Measurements from ENCODE around the gene CDC42BPG. TPM values are rescaled to one million over a fixed set of nuclear protein-coding genes. Genes with fewer than 3 reads are reported as not detected.
A peak's percentile ranks its signal among the peaks of the same experiment; 100 is the strongest.

CDC42BPG gene, protein sequence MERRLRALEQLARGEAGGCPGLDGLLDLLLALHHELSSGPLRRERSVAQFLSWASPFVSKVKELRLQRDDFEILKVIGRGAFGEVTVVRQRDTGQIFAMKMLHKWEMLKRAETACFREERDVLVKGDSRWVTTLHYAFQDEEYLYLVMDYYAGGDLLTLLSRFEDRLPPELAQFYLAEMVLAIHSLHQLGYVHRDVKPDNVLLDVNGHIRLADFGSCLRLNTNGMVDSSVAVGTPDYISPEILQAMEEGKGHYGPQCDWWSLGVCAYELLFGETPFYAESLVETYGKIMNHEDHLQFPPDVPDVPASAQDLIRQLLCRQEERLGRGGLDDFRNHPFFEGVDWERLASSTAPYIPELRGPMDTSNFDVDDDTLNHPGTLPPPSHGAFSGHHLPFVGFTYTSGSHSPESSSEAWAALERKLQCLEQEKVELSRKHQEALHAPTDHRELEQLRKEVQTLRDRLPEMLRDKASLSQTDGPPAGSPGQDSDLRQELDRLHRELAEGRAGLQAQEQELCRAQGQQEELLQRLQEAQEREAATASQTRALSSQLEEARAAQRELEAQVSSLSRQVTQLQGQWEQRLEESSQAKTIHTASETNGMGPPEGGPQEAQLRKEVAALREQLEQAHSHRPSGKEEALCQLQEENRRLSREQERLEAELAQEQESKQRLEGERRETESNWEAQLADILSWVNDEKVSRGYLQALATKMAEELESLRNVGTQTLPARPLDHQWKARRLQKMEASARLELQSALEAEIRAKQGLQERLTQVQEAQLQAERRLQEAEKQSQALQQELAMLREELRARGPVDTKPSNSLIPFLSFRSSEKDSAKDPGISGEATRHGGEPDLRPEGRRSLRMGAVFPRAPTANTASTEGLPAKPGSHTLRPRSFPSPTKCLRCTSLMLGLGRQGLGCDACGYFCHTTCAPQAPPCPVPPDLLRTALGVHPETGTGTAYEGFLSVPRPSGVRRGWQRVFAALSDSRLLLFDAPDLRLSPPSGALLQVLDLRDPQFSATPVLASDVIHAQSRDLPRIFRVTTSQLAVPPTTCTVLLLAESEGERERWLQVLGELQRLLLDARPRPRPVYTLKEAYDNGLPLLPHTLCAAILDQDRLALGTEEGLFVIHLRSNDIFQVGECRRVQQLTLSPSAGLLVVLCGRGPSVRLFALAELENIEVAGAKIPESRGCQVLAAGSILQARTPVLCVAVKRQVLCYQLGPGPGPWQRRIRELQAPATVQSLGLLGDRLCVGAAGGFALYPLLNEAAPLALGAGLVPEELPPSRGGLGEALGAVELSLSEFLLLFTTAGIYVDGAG (N-terminal part only)
- 10 to 100 TPM; 17.5 to 30.7 TPM for polyA plus RNA-seq

DNA sequence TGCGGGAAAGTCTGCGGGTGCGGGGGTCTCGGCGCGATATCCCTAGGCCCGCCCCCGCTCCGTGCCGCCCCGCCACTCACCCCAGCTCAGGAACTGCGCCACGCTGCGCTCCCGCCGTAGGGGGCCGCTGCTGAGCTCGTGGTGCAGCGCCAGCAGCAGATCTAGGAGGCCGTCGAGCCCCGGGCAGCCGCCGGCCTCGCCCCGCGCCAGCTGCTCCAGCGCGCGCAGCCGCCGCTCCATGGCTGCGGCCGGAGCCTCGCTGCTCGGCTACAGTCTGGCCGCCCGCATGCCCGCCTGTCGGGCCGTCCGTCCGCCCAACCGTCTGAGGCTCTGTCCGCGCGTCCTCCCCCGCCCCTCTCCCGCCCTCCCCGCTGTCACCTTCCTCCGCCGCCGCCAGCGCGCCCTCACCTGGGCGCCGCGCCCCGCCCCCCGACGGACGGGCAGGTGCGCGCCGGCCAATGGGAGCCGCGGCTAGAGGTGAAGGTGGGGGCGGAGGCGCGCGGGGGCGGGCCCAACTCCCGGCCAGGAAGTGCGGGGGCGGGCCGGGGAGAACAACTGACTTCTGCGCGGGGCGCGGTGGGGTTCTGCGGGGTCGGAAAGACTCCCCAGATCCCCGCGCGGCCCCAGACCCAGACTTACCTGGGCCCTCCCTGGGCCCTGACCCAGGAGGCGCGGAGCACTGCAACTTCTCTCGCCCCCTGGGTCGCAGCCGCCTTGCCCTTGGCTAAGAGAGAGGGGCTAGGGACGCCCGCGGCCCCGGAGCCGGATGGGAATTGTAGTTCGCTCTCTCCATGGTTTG is at the start of gene CDC42BPG:
TSS of gene CDC42BPG (minus strand) at position 324 of the 799 bp plus-strand sequence. CDS start at position 240, 84 bp downstream.
- Histone ChIP-seq H3K4me1 (ENCODE audit: control insufficient read depth in 2 of 2, insufficient read depth in 2 of 2, low read length in 1 of 2) (peaks cover 0 to 22% of the 10 kb centered on the region in 2 donors), H3K9me3 (ENCODE audit: control insufficient read depth in 2 of 2, insufficient read depth in 1 of 2, low read depth in 1 of 2, low read length in 1 of 2) (no peaks in the 10 kb centered on the region), H3K4me3 (ENCODE audit: low read depth in 1 of 2, low read length in 2 of 2) (peak within 1 kb of the TSS; percentile 54 to 67), H3K27me3 (ENCODE audit: control insufficient read depth in 1 of 2, insufficient read depth in 2 of 2, low read length in 2 of 2) (no peaks in the 10 kb centered on the region), H3K36me3 (ENCODE audit: control insufficient read depth in 2 of 2, insufficient read depth in 2 of 2, low read length in 1 of 2) (peaks cover 0 to 8% of the 10 kb centered on the region in 2 donors), H3K27ac (ENCODE audit: low read depth in 2 of 2, low read length in 1 of 2) (peak within 1 kb of the TSS; percentile 94 to 96)
- 1% methylated on average over 65 to 96 of the region's 96 CpGs for WGBS, 2 donors

DNA sequence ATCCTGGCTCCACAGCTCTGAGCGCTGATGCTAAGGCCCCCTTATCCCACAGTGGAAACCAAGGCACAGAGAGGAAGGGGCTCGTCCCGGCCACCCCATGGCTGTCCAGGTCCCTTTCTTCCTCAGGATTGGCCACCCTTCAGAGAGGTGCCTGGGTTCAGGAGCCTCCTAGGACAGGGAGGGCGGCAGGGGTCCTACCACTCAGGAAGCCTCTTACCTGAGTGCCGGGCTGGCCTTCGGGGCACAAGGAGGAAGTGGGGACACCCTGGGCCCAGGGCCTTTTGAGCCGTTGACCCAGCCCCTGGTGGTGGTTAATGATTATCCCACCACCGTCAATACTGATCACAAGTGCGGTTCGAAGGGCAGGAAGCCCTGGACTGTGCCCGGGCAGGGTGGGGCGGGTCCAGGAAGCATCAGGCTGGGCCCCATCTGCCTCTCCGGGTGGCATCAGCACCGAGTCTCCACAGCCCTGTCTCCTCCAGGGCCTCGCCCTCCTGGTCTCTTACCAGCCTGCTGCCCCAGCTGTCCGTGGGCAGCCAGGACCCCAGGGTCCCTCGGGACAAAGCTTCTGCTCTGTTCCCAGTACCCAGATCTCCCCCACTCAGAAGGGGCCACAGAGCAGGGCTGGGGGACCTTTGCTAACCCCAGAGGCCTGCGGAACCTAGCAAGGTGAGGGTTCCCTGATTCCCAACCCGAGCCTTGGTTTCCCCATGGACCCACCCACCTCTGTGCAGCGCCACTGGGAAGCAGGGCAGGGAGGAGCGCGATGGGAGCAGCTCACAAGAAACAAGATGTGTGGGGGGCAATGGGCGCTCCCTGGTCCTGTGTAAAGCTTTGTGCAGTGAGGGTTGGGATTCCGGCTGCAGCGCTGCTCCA is 49.0 kb upstream of the CDC42BPG start:
- H3K9me3 ChIP-seq (ENCODE audit: control insufficient read depth in 2 of 2, insufficient read depth in 1 of 2, low read depth in 1 of 2, low read length in 1 of 2), result no peaks in the 10 kb centered on the region
- peaks cover 2 to 37% of the 10 kb centered on the region in 2 donors for H3K36me3 ChIP-seq (ENCODE audit: control insufficient read depth in 2 of 2, insufficient read depth in 2 of 2, low read length in 1 of 2)
- WGBS, 2 donors, result 67 to 73% methylated on average over 25 of the region's 25 CpGs
- H3K27ac ChIP-seq (ENCODE audit: low read depth in 2 of 2, low read length in 1 of 2), result no peak overlapping the region
- H3K4me3 ChIP-seq (ENCODE audit: low read depth in 1 of 2, low read length in 2 of 2), result no peak overlapping the region
- peaks cover 0 to 2% of the 10 kb centered on the region in 2 donors for H3K4me1 ChIP-seq (ENCODE audit: control insufficient read depth in 2 of 2, insufficient read depth in 2 of 2, low read length in 1 of 2)
- H3K27me3 ChIP-seq (ENCODE audit: control insufficient read depth in 1 of 2, insufficient read depth in 2 of 2, low read length in 2 of 2), result no peaks in the 10 kb centered on the region

DNA sequence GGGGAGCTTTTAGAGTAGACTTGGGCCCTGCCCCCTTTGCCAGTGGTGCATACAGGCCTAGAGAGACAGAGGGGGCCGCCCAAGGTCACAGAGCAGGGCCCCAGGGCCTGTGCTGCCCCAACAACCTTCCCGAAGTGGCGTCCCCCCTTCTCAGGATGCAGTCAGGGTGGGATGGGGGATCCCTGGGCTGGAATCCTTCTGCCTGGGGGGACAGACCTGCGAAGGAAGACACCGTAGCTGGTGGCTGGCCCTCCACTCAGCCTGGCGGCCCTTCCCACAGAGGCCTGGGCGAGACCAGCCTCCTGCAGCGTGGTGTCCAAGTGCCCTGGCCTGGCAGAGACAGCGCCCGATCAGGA is 48.4 kb upstream of the CDC42BPG start:
- H3K4me3 ChIP-seq (ENCODE audit: low read depth in 1 of 2, low read length in 2 of 2), result no peak overlapping the region
- no peaks in the 10 kb centered on the region for H3K27me3 ChIP-seq (ENCODE audit: control insufficient read depth in 1 of 2, insufficient read depth in 2 of 2, low read length in 2 of 2)
- H3K4me1 ChIP-seq (ENCODE audit: control insufficient read depth in 2 of 2, insufficient read depth in 2 of 2, low read length in 1 of 2), result peaks cover 0 to 4% of the 10 kb centered on the region in 2 donors
- 74 to 85% methylated on average over 10 of the region's 10 CpGs for WGBS, 2 donors
- no peaks in the 10 kb centered on the region for H3K9me3 ChIP-seq (ENCODE audit: control insufficient read depth in 2 of 2, insufficient read depth in 1 of 2, low read depth in 1 of 2, low read length in 1 of 2)
- H3K27ac ChIP-seq (ENCODE audit: low read depth in 2 of 2, low read length in 1 of 2), result no peak overlapping the region
- H3K36me3 ChIP-seq (ENCODE audit: control insufficient read depth in 2 of 2, insufficient read depth in 2 of 2, low read length in 1 of 2), result peaks cover 0 to 31% of the 10 kb centered on the region in 2 donors

DNA sequence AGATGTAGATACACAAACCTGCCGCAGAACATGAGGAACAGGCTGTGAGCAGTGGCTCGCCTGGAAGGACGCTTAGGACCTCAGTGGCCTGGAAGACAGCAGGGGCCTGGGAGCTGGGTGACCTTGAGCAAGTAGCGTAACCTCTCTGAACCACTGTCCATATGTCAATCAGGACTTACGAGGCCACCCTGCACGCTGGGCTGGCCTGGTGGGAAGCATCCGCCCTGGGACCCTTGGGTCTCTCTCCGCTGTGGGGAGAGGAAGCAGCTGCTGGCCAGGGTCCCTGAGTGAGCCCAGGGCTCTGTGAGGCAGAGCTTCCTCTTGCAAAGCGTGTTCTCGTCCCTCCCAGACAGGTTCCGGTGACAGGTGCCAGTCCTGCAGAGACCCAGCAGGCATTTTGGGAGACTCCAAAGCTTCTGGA is 48.0 kb upstream of the CDC42BPG start:
- peaks cover 0 to 27% of the 10 kb centered on the region in 2 donors for H3K36me3 ChIP-seq (ENCODE audit: control insufficient read depth in 2 of 2, insufficient read depth in 2 of 2, low read length in 1 of 2)
- 44 to 76% methylated on average over 11 of the region's 11 CpGs for WGBS, 2 donors
- H3K27me3 ChIP-seq (ENCODE audit: control insufficient read depth in 1 of 2, insufficient read depth in 2 of 2, low read length in 2 of 2), result no peaks in the 10 kb centered on the region
- peaks cover 0 to 4% of the 10 kb centered on the region in 2 donors for H3K4me1 ChIP-seq (ENCODE audit: control insufficient read depth in 2 of 2, insufficient read depth in 2 of 2, low read length in 1 of 2)
- H3K4me3 ChIP-seq (ENCODE audit: low read depth in 1 of 2, low read length in 2 of 2), result no peak overlapping the region
- H3K27ac ChIP-seq (ENCODE audit: low read depth in 2 of 2, low read length in 1 of 2), result no peak overlapping the region
- no peaks in the 10 kb centered on the region for H3K9me3 ChIP-seq (ENCODE audit: control insufficient read depth in 2 of 2, insufficient read depth in 1 of 2, low read depth in 1 of 2, low read length in 1 of 2)

DNA sequence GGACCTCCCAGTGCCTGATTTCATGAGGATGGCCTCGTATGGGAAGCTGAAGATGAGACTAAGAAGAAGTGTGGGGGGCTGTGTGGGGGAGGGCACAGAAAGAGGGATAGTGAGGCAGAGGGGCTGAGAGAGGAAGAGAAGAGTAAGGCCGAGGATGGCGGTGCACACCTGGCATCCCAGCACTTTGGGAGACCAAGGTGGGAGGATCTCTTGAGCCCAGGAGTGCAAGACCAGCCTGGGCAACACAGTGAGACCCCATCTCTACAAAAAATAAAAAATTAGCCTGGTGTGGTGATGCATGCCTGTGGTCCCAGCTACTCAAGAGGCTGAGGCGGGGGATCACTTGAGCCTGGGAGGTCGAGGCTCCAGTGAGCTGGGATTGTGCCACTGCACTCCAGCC is 47.4 kb upstream of the CDC42BPG start:
- Histone ChIP-seq H3K4me3 (ENCODE audit: low read depth in 1 of 2, low read length in 2 of 2) (no peak overlapping the region), H3K9me3 (ENCODE audit: control insufficient read depth in 2 of 2, insufficient read depth in 1 of 2, low read depth in 1 of 2, low read length in 1 of 2) (no peaks in the 10 kb centered on the region), H3K4me1 (ENCODE audit: control insufficient read depth in 2 of 2, insufficient read depth in 2 of 2, low read length in 1 of 2) (peaks cover 0 to 4% of the 10 kb centered on the region in 2 donors), H3K27ac (ENCODE audit: low read depth in 2 of 2, low read length in 1 of 2) (no peak overlapping the region), H3K36me3 (ENCODE audit: control insufficient read depth in 2 of 2, insufficient read depth in 2 of 2, low read length in 1 of 2) (peaks cover 0 to 23% of the 10 kb centered on the region in 2 donors), H3K27me3 (ENCODE audit: control insufficient read depth in 1 of 2, insufficient read depth in 2 of 2, low read length in 2 of 2) (no peaks in the 10 kb centered on the region)
- WGBS, 2 donors, result 65 to 75% methylated on average over 5 of the region's 5 CpGs

DNA sequence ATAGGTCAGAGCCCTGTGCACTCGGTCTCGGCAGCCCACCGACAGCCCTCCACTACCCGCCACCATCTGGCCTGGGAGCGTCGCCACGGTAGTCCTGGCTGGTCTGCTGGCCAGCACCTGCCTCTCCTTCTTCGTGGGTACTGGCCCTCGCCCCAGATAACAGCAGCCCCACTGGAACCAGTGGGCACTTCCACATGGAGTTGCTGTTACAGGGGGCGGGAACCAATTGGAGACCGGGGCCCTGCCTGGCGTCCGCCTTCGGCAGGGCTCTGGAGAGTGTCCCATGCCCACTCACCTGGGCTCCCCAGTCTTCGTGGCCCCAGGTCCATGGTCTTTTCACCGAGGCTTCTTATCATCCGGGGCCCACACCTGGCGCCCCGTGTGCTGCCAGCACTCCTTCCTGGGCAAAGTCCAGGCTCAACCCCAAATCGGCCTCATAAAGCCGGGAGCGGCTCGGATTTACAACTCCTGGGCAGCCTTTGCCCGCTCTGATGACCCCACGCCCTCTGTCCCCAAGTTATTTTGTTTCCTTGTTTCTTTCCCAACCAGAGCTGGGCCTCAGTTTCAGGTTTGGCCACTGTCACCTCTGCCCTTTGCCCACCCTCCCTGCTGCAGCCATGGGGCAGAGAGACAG is 46.9 kb upstream of the CDC42BPG start:
- H3K27me3 ChIP-seq (ENCODE audit: control insufficient read depth in 1 of 2, insufficient read depth in 2 of 2, low read length in 2 of 2), result no peaks in the 10 kb centered on the region
- WGBS, 2 donors, result 65 to 88% methylated on average over 25 of the region's 25 CpGs
- H3K36me3 ChIP-seq (ENCODE audit: control insufficient read depth in 2 of 2, insufficient read depth in 2 of 2, low read length in 1 of 2), result peaks cover 0 to 18% of the 10 kb centered on the region in 2 donors
- H3K27ac ChIP-seq (ENCODE audit: low read depth in 2 of 2, low read length in 1 of 2), result no peak overlapping the region
- no peak overlapping the region for H3K4me3 ChIP-seq (ENCODE audit: low read depth in 1 of 2, low read length in 2 of 2)
- no peaks in the 10 kb centered on the region for H3K9me3 ChIP-seq (ENCODE audit: control insufficient read depth in 2 of 2, insufficient read depth in 1 of 2, low read depth in 1 of 2, low read length in 1 of 2)
- peaks cover 0 to 4% of the 10 kb centered on the region in 2 donors for H3K4me1 ChIP-seq (ENCODE audit: control insufficient read depth in 2 of 2, insufficient read depth in 2 of 2, low read length in 1 of 2)

DNA sequence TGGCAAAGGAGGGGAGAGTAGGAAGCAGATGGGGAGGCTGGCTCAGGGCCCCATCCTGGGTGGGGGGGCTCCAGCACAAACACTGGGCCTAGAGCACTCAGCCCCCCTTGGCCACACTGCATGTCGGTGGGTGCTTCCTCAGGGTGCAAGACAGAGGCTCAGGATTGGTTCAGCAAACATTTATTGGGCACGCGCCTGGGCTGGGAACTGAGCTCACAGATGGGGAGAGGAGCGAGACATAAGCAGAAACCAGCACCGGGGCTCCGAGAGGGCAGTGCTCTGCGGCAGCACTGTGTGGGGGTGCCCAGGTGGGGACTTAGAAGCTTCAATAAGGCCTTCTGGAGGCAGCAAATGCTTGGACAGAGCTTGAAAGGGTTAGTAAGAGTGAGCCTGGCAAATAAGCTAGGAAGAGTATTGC is 46.1 kb upstream of the CDC42BPG start:
- no peak overlapping the region for H3K27ac ChIP-seq (ENCODE audit: low read depth in 2 of 2, low read length in 1 of 2)
- no peak overlapping the region for H3K4me3 ChIP-seq (ENCODE audit: low read depth in 1 of 2, low read length in 2 of 2)
- peaks cover 0 to 4% of the 10 kb centered on the region in 2 donors for H3K4me1 ChIP-seq (ENCODE audit: control insufficient read depth in 2 of 2, insufficient read depth in 2 of 2, low read length in 1 of 2)
- H3K9me3 ChIP-seq (ENCODE audit: control insufficient read depth in 2 of 2, insufficient read depth in 1 of 2, low read depth in 1 of 2, low read length in 1 of 2), result no peaks in the 10 kb centered on the region
- WGBS, 2 donors, result 86 to 87% methylated on average over 7 of the region's 7 CpGs
- peaks cover 0 to 10% of the 10 kb centered on the region in 2 donors for H3K36me3 ChIP-seq (ENCODE audit: control insufficient read depth in 2 of 2, insufficient read depth in 2 of 2, low read length in 1 of 2)
- H3K27me3 ChIP-seq (ENCODE audit: control insufficient read depth in 1 of 2, insufficient read depth in 2 of 2, low read length in 2 of 2), result no peaks in the 10 kb centered on the region

Data from esophagus (tissue), 2 donors.